HG03135 (cell line): ENCODE data around the gene UGT1A10.

Source experiments
- ATAC-seq: cut with Tn5 transposase; IDR thresholded peaks from one replicate; pipeline ENCODE4 v1.9.1; 2021; ENCODE audit warnings: mild to moderate bottlenecking, moderate library complexity; ENCODE audit not compliant: unreplicated experiment

Gene UGT1A10

DNA sequence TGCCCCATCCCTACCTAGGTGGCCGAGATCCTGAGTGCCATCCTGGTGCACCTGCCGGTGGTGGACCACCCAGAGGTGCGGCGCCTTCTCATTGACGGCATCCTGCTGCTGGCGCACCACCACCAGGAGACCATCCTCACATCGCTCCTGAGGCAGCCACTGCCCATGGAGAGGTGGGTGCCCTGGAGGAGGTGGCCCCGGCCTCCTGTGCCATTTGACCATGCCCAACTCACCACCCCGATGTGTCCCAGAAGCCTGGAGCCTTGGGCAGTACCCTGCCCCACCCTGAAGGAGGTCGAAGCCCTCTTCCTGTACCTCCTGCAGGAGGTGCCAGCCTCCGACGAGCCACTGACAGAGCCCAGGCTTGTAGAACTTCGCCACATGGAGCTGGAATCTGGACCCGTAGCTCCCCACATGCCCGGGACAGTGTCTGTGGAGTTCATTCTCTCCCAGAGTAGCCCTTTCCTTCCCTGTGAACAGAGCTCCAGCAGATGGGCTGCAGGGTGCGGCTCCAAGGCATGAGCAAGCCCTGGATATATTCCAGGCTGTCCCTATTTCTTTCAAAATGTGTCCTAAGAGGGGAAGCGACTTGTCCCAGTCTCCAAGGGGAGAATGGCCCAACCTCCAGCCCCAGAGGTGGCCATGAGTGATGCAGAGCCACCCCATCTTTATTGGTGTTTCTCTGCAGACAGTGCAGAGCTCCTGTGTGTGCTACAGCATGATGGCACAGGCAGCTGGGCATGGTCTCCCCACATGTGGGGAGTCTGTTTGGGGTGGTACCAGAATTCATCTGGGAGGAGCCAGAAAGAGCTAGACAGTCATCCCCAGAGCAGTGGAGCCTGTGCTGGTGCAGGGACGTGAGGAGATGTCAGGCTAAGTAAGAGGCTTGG lies 183.9 kb downstream of the UGT1A10 start:
- ATAC-seq, result no peak

DNA sequence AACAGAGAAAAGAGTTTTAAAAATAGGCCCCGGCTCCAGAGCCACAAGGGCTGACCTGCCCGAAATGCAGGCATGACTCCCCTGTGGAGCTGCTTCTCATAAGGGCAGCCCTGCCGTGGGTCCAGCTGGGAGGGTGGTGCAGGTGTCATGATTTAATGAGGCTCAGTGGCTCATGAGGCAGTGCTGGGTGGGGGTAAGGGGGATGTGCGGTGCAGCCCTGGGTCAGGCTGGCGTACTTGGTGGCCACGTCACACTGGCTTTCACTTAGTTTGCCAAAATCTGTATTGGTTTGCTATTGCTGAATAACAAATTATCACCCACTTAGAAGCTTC lies 184.5 kb downstream of the UGT1A10 start:
- ATAC-seq, result no peak

DNA sequence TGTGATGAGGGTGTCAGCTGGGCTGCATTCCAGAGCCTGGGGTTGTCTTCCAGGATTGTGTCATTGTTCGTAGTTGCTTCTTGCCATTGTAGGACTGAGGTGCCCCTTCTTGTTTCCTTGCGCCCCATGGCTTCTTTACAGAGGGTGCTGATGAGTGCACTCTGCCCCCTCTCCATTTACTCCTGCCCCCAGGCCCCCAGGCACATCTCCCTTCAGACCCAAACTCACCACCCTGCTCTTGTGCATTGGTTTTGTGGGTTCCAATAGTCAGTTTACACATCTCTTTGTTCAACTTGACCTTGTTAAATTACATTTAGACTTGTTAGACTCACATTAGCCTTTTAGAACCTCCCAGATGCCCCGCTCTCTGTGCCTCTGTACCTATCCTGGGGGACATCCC lies 184.9 kb downstream of the UGT1A10 start:
- ATAC-seq, result no peak

DNA sequence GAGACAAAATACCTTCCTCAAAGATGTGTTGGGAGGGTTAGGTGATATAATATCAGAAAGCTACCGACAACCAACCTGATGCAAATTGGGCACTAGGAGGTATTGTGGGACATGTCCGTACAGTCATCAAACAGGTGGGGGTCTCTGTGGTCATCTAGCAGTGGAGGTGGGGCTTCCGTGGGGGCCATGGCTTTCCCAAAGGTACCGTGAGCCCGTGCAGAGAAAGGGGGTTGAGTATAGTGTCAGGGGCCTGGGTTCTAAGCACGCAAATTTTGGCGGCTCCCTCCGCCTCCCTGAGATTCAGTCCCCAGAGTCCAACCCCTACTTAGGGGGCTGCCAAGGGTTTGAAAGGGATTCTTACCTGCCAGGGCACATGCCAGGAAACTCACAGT lies 185.5 kb downstream of the UGT1A10 start:
- no peak for ATAC-seq

DNA sequence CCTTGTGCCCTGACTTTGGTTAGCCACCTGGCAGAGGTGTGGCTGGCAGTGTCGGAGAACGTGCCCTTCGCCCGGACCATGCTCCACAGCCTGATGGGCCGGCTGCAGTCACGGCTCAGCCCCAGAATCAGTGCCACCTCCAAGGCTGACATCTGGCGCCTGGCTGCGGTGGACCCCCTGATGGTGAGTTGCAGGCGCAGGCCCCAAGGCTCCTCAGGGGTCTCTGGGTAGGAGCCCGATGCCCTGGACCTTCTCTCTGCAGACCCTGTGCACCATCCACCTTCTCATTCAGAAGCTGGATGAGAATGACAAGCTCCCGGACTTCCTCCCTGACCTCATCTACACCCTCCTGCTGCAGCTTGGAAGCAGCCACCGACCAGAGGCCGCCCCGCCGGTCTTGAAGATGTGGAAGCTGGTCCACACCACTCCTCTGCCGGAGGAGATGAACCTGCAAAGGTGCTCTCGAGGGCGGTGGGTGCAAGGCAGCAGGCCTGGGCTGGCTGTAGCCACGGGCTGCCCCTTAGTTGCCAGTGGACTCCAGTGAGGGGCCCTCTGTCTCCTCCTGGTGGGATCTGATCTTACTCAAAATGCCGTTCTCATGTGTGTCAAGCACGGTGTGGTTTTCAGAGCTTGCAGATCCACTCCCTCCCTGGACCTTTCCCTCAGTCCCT lies 186.0 kb downstream of the UGT1A10 start:
- ATAC-seq, result no peak
